ENCODE results near the gene FBL. TPM values are rescaled to one million over a fixed set of nuclear protein-coding genes. Genes with fewer than 3 reads are reported as not detected.
A peak's percentile ranks its signal among the peaks of the same experiment; 100 is the strongest.

FBL gene
- total RNA-seq, 2 experiments from 2014 or later, result 901 to 905 TPM

GRCh38 chr19:39842693-39843435 lies 3.3 kb downstream of the FBL start:
- ATAC-seq (no peak), DNase-seq (no peak)
- H3K27me3 Mint-ChIP-seq, result no peaks in the 10 kb centered on the region
- H3K4me1 Mint-ChIP-seq (ENCODE audit: low read depth), result peaks cover 46% of the 10 kb centered on the region
- no peaks in the 10 kb centered on the region for H3K9me3 Mint-ChIP-seq
- peaks cover 55% of the 10 kb centered on the region for H3K36me3 Mint-ChIP-seq (ENCODE audit: low read depth)
- TF ChIP-seq, protein P1, sequence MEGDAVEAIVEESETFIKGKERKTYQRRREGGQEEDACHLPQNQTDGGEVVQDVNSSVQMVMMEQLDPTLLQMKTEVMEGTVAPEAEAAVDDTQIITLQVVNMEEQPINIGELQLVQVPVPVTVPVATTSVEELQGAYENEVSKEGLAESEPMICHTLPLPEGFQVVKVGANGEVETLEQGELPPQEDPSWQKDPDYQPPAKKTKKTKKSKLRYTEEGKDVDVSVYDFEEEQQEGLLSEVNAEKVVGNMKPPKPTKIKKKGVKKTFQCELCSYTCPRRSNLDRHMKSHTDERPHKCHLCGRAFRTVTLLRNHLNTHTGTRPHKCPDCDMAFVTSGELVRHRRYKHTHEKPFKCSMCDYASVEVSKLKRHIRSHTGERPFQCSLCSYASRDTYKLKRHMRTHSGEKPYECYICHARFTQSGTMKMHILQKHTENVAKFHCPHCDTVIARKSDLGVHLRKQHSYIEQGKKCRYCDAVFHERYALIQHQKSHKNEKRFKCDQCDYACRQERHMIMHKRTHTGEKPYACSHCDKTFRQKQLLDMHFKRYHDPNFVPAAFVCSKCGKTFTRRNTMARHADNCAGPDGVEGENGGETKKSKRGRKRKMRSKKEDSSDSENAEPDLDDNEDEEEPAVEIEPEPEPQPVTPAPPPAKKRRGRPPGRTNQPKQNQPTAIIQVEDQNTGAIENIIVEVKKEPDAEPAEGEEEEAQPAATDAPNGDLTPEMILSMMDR (IDR thresholded peaks at IDR 0.05), result no peak
- POLR2A ChIA-PET, result interaction anchor here (0.6 to 2.1 kb wide), 5 partner anchors 9 to 1307 kb away, joined by 3 to 8 read pairs (median 4); partner anchors contain the start of gene DYRK1B
- CTCF ChIA-PET, result interaction anchor here (1.0 to 5.8 kb wide), 13 partner anchors 9 to 247 kb away, joined by 3 to 63 read pairs (median 6); partner anchors contain the start of genes DYRK1B and PSMC4
- H3K4me3 Mint-ChIP-seq, result peak overlapping the region; percentile 91
- intact Hi-C loops (cut with micrococcal nuclease), result loop anchor here (5.0 kb wide), 1 partner anchor 51 kb away; no protein-coding TSS in a partner anchor
- H3K27ac Mint-ChIP-seq, result peak overlapping the region; percentile 60

DNA sequence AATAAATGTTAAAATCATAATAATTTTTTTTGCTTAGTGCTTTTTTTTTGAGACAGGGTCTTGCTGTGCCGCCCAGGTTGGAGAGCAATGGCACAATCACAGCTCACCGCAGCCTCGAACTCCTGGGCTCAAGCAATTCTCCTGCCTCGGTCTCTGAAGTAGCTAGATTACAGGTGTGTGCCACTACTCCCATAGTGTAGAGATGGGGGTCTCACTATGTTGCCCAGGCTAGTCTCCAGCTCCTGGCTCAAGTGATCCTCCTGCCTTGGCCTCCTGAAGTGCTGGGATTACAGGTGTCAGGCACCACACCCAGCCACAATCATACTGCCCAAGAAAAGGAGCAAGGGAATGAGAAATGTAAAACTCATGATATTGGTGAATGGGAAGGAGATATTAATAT lies 5.1 kb downstream of the FBL start:
- DNase-seq (no peak), ATAC-seq (no peak)
- Mint-ChIP-seq H3K27ac (no peak overlapping the region), H3K9me3 (no peaks in the 10 kb centered on the region), H3K36me3 (ENCODE audit: low read depth) (peaks cover 70% of the 10 kb centered on the region), H3K4me1 (ENCODE audit: low read depth) (peaks cover 41% of the 10 kb centered on the region), H3K27me3 (no peaks in the 10 kb centered on the region), H3K4me3 (no peak overlapping the region)
- ChIA-PET CTCF (interaction anchor here (0.7 to 5.6 kb wide), 3 partner anchors 13 to 50 kb away, joined by 3 to 63 read pairs (median 30); no protein-coding TSS in a partner anchor), POLR2A (no interaction called here)
- TF ChIP-seq, protein P1 (IDR thresholded peaks at IDR 0.05), result no peak
- intact Hi-C loops (cut with micrococcal nuclease), result loop anchor here (5.0 kb wide), 1 partner anchor 49 kb away; no protein-coding TSS in a partner anchor

DNA sequence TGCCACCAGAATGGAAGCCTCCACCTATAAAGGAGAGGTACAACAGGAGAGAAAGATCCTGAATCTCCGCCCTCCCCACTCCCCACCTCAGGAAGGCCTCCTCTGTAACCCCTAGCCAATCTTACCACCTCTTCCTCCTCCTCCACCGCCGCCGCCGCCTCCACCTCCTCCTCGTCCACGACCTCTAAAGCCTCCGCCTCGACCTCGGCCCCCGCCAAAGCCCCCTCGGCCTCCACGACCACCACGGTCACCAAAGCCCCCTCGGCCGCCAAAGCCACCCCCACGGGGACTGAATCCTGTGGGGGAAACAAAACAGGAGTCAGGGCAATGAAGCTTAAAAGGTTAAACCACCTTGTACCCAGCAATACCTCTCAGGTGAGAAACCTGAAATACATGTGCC lies 5.7 kb downstream of the FBL start:
- H3K27me3 Mint-ChIP-seq, result no peaks in the 10 kb centered on the region
- DNase-seq (no peak), ATAC-seq (no peak)
- H3K27ac Mint-ChIP-seq, result no peak overlapping the region
- no peak overlapping the region for H3K4me3 Mint-ChIP-seq
- intact Hi-C loops (cut with micrococcal nuclease), result loop anchor here (5.0 kb wide), 1 partner anchor 48 kb away; no protein-coding TSS in a partner anchor
- CTCF ChIA-PET, result interaction anchor here (5.6 kb wide), 1 partner anchor 49 kb away, joined by 63 read pairs; no protein-coding TSS in a partner anchor
- H3K36me3 Mint-ChIP-seq (ENCODE audit: low read depth), result peaks cover 67% of the 10 kb centered on the region
- POLR2A ChIA-PET, result no interaction called here
- TF ChIP-seq, protein P1 (IDR thresholded peaks at IDR 0.05), result no peak
- H3K4me1 Mint-ChIP-seq (ENCODE audit: low read depth), result peaks cover 41% of the 10 kb centered on the region
- H3K9me3 Mint-ChIP-seq, result no peaks in the 10 kb centered on the region

GRCh38 chr19:39839678-39840327 lies 6.4 kb downstream of the FBL start:
- Mint-ChIP-seq H3K4me1 (ENCODE audit: low read depth) (peaks cover 41% of the 10 kb centered on the region), H3K27ac (peak overlapping the region; percentile 57), H3K9me3 (no peaks in the 10 kb centered on the region), H3K4me3 (no peak overlapping the region), H3K36me3 (ENCODE audit: low read depth) (peaks cover 63% of the 10 kb centered on the region), H3K27me3 (no peaks in the 10 kb centered on the region)
- DNase-seq (no peak), ATAC-seq (no peak)
- intact Hi-C loops (cut with micrococcal nuclease), result loop anchor here (5.0 kb wide), 1 partner anchor 48 kb away; no protein-coding TSS in a partner anchor
- CTCF ChIA-PET, result no interaction called here
- POLR2A ChIA-PET, result no interaction called here
- TF ChIP-seq, protein P1 (IDR thresholded peaks at IDR 0.05), result no peak
